GM12873 (cell line): ENCODE measurements around the gene BCL6.

Source experiments
- CTCF ChIP-seq: IDR thresholded peaks from 2 replicates; pipeline ENCODE4 v1.5.1; 2012; ENCODE audit warnings: low read depth, mild to moderate bottlenecking, moderate library complexity, low read length, control low read depth; ENCODE audit not compliant: insufficient read depth; ENCODE audit errors: missing control alignments

The BCL6 gene

GRCh38 chr3:187678726-187679268, 66.5 kb downstream of the BCL6 start:
- TF ChIP-seq CTCF, result peak; percentile 57

- TF ChIP-seq CTCF, result no peak
Observed at GRCh38 chr3:187677604-187678003, 67.7 kb downstream of the BCL6 start.

- TF ChIP-seq CTCF, result no peak
Observed at GRCh38 chr3:187673012-187673411, 72.3 kb downstream of the BCL6 start.
